Measurements from ENCODE around the gene TMUB2.

GRCh38 chr17:44207319-44207718 is 20.5 kb downstream of the TMUB2 start:
- TF ChIP-seq CTCF (IDR thresholded peaks at IDR 0.05) = no peak
- no peak for TF ChIP-seq POLR2A (IDR thresholded peaks at IDR 0.05)

Data from vagina (tissue), 2 donors.